Limb (tissue), 2 donors: Measurements from ENCODE around the gene CAMK1.

Source experiments
- DNase-seq, 2 donors: peaks; one replicate each; pipeline ENCODE4 v3.0.0-alpha.2; 2016; ENCODE audit errors: extremely low spot score in 2 of 2

CAMK1 gene

DNA sequence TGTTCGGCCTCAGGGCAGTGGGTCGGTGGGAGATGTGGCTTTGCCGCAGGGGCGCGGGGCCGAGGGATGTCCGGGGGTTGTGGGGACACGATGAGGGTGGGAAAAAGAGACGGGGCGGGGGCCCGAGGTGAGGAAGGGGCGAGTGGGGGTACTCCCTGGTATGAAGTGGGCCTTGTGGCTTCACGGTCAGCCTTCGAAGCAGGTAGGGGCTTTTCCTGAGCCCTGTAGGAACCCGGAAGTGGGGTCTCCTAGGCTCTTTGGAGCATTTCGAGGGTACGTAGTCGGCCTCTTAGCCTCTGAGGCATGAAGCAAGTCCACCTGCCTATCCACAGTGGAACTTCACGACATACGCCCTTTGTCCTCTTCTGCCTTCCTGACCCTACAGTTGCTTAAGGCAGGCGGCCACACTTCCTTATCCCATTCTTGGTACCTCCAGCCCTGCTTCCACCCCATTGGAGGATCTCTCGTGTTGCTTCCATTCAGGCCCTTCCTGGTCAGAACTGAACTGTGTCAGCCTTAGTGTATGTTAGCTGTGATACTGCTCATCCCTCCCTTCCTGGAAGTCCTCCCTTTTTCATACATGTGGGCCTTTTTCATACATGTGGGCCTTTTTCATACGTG is 23.5 kb upstream of the CAMK1 start:
- no peak for DNase-seq

DNA sequence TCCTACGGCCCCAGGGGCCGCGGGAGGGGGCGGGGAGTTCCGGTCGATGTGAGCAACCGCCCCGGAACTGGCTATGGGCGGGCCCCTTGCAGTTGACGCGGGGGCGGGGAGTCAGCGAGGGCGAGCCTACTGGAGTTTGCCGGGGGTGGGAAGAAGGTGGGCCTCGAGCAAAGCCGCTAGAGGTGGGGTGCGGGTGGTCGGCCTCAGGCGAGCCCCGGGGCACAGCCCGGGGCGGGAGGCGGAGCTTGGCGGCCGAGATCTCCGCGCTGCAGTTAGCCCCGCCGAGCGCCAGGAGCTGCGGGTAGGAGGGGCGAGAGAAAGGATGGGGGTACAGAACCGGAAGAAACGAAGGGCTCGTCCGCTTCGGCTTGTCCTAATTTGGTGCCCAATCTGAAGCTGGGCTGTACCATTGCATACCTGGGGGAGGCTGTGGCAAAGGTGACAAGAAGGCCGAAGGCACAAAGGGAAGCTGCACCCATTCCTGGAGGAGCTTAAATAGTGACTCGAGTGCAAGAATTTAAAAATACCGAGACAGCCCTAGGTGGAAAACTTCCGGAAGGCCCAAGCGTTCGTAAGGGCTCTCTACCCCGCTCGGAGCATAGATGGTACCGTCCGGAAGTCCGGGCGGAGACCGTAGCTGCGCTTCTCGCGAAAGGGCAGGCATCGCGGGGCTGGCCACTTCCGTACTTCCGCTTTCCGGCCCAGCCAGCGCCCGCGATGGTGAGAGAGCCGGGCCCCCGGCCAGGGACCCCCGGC is 22.8 kb upstream of the CAMK1 start, which contains the start of the genes ARPC4 and TADA3:
Gene ARPC4, plus strand, starts transcription at position 678 of the 756 bp plus-strand sequence. Its CDS starts 40 bp downstream, at position 718.
Gene TADA3, minus strand, starts transcription at position 69 of the 756 bp plus-strand sequence. CDS start 1,007 bp downstream, outside the sequence.
- peak; percentile 96 for DNase-seq

DNA sequence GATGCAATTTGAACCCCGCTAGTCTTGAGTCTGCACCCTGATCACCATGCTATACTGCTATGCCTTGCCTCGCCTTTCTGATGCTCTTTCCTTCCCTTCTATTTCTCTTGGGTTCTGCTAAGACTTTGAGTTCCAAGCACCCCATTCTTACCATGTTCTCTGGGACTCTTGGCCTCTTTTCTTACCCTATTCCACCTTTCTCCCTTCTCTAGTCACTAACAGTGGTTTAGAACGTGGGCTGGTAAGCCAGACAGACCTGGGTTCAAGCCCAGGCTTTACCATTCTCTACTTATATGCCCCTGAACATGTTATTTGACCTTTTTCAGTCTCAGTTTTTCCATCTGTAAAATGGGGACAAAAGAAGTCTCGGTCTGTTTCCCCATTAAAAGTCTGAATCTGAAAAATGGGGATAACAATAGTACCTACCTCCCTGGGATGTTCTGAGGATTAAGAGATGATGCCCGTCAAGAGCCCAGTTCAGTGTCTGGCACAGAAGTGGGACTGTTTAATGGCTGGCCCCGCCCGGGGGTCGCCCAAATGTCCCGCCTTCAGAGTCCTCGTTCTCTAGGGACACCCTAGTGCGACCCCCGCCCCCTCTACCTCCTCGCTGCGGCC is 22.1 kb upstream of the CAMK1 start:
- no peak for DNase-seq

DNA sequence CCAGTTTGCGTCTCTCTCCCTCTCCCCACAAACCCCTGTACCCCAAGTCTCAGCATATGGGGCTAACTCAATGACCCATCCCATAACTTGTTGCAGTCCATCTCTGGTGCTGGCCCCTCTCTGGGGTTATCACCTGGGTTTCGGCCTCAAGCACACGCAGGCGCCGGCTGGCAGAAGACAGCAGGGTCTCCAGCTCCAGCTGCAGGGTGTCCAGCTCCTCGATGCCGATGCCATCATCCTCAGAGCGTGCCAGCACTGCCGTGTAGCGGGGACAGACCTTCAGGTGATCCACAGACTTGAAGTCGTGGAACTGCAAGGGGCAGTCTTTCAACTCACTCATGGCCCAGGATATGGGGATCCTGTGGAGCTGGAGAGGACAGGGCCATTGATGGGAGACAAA is 21.4 kb upstream of the CAMK1 start:
- DNase-seq = no peak

DNA sequence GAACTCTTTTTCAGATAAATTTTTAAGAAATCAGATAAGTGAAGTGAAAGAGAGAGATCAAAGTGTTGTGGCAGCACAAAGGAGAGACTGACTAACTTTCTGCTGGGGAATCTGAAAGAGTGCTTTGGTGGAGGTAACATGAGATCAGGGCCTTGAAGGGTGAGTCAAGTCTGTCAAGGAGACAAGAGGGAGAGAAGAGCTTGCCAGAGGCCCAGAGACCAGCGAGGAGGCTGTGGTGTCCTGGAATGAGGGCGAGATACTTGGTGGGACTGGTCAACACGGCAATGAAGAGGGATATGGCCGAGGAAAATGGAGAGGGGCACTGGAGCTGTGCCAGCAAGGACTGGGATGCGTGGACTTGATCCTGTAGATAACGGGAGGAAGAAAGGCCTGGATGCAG is 18.0 kb upstream of the CAMK1 start:
- no peak for DNase-seq

DNA sequence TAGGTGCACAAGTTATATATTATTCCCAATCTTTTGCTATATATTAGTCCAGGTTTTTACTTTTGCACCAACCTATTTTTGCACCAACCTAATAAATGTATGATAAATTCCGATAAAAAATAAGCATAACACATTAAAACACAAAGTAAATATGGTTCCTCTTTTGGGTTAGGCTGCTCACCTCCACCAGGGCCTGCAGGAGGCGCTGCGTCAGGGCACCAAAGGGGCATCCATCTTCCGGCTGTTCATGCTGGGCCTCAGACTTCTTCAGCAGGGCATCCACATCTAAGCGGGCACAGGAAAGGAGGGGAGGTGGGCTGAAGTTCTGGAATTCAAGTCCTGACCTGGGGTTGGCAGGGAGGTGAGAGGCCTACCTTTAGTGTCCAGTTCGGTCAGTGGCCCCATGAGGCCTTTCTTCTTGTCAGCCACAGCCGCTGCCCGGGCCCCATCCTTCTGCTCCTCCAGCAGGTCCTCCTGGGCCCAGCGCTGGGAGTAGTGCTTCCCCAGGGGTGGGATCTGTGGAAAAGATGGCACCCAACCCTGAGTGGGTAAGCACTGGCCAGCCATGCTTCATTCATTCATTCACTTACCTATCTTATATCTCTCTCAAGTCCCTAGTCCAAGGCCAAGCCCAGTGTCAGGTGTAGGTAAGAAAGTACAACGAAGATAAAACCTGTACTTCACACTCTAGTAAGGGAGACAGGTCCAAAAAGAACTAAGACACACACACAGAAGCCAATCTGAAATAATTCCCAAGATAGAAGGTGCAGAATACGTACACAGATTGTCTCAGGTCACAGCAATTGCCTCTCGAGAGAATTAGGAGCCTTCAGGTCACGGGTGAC is 17.3 kb upstream of the CAMK1 start:
- DNase-seq = no peak

DNA sequence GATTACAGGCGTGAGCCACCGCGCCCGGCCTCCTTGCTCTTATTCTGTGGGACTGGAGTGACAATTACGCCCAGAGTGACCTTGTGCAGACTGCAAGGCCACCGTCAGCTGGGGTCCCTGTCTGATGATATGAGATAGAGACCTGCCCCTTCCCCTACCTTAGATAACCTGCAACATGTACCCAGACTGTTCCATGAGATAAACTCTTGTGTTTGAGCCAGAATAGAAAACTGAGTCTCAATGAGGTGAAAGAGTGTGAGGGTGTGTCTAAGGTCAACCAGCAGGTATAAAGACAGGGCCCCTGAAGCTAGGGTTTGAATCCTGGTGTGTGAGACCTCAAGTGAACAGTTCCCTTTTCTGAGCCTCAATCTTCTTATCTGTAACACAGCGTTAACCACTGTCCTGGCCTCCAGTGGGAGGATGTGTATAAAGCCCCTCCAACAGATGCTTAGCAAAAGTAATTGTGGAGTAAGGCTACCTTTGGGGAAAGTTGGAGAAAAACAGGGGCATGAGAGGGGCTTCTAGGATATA is 16.5 kb upstream of the CAMK1 start:
- DNase-seq = no peak

DNA sequence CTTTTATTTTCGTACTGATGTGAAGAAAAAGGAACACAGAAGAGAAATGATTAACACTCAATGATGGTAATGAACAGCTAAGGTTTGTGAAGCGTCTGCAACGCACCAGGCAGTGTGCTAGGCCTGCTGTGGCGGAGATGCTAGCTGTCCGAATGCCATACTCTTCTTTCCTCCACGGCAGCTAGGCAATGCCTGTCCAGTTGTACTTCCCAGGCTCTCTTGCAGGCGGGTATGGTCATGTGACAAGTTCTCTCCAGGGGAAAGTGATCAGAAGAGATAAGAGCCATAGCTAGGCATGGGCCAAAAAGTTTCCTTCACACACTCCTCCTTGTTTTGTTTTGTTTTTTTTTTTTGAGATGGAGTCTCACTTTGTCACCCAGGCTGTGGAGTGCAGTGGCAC is 15.9 kb upstream of the CAMK1 start:
- no peak for DNase-seq

DNA sequence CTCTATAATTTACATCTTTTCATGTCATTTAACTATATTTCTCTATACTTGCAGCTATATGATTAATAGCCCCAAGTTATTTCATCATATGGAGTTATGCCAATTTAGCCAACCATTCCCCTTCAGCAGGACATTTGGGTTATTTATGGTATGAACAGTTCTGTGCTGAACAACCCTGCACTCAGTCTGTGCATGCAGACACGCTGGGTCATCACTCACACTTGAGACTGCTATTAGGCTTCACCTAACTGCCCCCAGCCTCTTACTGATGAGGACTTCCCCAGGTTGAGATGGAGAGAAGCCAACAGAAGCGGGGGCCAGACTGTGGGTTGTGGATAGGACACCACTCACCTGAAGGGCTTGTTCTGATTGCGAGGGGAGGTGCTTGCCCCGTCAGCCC is 15.2 kb upstream of the CAMK1 start:
- DNase-seq = no peak

DNA sequence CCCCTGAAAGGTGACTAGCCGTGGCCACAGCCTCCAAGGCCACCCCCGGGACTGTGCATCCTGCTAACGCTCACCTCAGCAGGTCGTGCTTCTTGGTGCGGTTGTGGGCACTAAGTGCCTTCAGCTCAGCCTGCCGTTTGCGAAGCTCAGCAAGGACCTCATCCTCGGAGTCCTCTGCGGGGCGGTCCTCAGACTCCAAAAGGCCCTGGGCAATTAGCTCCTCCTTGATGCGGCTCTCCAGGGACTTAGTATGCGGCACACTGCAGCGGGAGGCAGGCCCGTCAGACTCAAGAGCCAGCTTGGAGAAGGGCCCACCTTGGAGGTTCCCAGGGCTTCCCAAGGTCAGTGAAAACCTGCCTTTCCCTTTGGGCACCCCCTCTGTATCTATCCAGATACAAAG is 14.2 kb upstream of the CAMK1 start:
- no peak for DNase-seq

DNA sequence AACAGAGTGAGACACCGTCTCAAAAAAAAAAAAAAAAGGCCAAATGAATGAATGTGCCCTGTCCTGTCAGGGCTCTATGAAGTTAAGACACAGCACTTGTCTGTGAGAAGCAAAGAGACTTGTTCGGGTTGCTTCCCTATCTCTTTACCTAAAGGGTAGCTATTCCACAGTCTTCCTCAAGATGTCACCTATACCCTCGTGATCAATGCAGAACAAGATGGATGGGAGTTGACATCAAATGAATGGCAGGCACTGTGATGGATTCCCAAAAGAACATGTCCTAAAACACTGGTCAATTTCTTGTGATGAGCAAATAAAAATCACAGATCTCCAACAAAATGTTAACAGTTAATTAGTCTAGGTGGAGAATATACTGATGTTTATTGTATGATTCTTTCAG is 13.0 kb upstream of the CAMK1 start:
- DNase-seq = no peak

DNA sequence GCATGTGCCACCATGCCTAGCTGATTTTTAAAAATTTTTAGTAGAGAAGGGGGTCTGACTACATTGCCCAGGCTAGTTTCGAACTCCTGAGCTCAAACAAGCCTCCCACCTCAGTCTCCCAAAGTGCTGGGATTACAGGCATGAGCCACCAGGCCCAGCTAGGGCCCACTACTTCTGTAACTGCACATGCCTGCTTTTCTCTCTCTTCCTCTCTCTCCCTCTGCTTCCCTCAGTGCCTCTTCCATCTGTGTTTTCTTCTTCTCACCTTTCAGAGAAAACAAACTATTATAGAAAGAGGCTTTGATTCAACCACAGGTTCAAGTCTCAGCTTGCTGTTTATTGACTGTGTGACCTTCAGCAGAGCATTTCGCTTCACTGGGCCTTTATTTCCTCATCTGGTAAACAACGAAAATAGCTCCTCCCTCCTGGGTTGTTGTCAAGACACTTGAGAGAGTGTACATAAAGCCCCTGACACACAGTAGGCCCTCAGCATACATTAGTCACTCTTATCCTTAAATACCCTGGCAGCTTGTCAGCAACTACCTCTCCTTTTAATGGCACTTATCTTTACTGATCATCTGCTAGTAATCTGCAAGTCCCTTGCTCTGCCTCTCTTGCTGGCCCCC is 12.3 kb upstream of the CAMK1 start:
- no peak for DNase-seq

DNA sequence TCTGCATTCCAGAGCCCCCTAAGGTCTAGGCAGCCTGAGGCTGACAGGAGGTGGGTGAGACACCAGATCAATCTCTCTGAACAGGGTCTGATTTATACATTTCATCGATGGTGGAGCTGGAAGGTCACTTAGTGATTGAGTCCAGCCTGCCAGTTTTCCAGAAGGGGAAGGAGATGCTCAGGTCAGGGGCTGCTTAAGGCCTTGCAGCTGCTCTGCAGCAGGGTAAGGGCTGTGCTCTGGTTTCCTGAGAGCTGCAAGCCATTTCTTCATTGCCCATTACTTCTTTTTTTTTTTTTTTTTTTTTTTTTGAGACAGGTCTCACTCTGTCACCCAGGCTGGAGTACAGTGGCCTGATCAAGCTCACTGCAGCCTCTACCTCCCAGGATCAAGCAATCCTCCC is 11.8 kb upstream of the CAMK1 start:
- no peak for DNase-seq

DNA sequence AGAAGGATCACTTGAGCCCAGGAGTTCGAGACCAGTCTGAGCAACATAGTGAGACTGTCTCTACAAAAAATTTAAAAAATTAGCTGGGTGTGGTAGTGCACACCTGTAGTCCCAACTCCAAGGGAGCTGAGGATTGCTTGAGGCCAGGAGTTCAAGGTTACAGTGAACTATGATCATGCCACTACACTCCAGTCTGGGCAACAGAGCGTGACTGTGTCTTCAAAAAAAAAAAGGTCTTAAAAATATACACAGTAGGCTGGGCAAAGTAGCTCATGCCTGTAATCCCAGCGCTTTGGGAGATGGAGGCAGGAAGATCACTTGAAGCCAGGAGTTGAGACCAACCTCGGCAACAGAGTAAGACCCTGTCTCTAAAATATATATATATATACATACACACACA is 11.2 kb upstream of the CAMK1 start:
- DNase-seq = no peak

DNA sequence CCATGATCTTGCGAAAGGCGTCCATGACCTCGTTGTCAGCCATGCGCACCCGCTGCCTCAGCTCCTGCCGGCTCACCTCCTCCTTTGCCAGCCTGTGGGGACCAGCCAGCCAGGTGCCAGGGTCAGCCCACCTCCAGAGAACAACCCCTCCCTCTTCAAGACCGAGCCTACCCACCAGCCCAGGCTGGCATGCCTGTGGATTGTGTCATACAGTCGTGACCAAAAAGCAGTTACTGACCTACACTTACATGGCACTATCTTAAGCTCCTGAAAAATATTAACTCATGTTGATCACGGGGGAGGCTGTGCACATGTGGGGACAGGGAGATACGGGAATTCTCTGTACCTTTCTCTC is 10.7 kb upstream of the CAMK1 start:
- DNase-seq = no peak

DNA sequence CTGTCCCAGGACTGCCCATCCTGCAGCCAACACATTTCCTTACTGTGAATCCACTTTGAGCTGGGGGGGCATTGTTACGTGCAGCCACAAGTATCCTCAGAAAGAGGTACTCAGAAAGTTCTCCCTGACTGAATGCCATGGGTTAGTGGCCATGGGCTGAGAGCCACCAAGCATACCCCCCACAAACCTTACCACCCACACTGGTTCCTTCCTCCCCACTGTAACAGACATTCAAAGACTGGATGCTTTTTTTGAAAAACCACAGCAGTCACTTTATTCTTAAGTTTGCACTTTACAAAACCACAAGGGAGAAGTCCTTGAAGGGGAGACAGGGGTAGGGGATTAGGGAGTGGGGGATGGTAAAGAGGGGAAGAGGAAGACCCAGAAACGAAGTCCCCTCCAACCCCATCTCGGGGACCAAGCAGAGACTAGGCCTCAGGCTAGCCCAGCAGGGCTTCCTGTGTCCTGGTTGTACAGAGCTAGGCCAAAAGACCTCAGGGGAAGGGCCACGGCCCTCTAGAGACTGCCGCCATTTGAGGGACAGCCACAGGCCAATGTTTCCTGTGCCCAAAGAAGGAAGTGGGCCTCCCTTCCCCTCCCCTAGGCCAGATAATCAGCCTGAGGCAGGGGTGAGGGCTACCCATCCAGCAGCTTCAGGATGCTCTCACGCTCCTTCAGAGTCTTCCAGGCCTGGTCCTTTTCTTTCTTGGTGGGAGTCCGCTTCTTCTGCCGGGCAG is 10.1 kb upstream of the CAMK1 start:
- DNase-seq = no peak

DNA sequence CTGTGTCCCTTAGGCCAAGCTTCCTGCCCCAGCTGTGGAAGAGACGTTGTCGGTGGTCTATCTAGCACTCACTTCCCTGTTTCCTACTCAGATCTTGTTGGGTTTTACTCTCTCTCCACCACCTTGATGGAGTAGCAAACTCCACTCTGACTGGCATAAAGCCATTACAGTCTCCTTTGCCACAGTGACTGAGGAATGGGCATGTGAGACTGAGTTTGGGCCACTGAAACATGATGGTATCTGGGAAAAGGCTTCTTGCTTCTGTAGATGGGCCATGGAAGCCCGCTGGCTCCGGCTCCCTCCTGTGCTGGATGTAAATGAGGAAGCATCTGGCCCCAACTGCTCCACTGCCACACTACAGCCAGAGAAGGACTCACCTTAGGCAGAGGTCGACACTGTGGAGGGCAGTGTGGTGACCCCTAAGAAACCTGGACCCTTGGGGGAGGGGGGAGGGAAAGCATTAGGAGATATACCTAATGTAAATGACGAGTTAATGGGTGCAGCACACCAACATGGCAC is 9.4 kb upstream of the CAMK1 start:
- DNase-seq = no peak

DNA sequence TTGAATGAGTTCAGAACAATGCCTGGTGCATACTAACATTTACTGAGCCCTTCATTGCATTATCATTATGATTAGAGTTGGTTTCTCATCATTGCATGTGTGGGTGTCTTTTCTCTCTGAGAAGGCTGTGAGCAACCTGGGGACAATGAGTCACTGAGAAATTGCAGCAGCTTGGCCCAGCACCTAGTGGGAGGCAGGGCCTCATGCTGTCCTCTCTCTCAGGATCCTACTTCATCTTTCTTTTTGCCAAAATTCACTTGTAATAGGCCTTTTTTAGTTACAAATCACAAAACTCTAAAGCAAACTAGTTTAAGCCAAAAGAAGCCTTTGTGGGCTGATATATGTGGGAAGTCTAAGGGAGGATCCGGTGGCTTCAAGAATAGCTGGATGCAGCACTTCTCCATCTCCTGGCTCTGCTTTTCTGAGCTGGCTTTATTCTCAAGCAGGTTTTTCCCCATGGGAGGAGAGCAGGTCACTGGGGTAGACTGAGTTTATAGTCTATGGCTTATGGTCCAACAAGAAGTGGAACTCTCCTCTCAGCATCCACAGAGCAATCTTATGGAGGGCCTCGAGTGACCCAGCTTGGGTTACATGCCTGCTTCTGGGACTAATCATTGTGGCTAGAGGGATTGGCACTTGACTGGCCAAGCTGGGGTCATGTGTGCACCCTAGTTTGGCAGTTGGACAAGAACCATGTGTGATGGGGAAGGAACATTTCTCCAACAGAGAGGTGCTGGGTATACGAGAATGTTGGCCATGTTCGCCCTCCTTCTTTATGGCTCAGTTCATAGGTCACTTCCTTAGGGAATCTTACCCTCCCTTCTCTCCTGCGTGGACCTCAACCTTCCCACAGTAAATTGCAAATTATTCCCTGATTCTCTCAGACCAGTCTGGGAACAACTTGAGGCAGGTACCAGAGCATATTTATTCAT is 8.7 kb upstream of the CAMK1 start:
- DNase-seq = no peak

DNA sequence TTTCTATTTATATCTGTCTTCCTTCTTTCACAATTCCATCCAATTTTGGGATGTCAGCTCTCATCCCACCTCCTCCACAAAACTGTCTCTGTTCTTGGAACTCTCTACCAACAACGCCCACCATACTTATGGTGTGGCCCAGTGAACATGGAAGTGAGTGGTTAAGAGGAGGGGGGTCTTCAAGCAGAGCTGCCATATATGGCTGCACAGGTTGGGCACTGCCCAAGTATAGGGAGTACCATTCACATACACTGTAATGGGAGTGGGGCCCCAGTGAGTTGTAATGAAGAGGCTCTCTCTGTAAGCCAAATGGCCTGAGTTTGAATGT is 7.9 kb upstream of the CAMK1 start:
- no peak for DNase-seq
